Sigmoid colon (tissue), 3 donors: ENCODE measurements around the gene NBAS.

Experiments
- POLR2A ChIP-seq, 2 donors: fragments of 450-650 bp; IDR thresholded peaks; one replicate each; pipeline ENCODE4 v1.6.1; 2016; ENCODE audit warnings: antibody characterized with exemption in 2 of 2, mild to moderate bottlenecking in 2 of 2, moderate library complexity in 2 of 2
- TF ChIP-seq, protein P1 (sequence below), 4 experiments: fragments of 450-650 bp in 3 of 4; fragments of 200-600 bp in 1 of 4; IDR thresholded peaks; one replicate each; pipeline ENCODE4 v1.5.1; 2016 to 2019; ENCODE audit warnings: antibody characterized with exemption in 4 of 4, mild to moderate bottlenecking in 3 of 4, moderate library complexity in 2 of 4

DNA sequence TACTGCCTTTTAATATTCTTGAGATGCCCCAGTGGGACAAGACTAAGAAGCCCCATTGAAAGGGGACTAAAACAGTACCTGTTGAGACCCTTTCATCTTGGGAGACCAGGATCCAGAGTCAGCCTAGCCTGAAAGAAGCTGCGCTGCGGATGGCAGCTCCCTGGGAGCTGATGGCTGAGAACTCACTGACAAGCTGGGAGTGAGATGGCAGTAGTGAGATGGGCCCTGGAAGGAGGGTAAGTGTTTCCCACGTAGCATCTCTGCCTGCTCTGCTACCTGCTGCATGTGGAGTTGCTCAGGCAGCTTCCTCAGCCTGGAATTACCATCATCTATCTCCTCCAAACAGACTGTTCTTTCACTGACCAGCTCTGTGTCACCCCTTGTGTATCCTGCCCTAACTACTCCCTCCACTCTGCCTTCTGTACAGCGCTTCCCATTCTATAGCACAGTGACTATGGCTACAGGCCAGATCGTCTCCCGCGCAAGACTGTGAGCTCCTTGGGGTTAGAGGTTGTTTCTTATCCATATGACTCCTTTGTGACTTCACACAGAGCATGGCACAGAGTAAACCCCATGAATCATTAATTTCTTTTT lies 330.4 kb downstream of the NBAS start:
- TF ChIP-seq, protein P1, sequence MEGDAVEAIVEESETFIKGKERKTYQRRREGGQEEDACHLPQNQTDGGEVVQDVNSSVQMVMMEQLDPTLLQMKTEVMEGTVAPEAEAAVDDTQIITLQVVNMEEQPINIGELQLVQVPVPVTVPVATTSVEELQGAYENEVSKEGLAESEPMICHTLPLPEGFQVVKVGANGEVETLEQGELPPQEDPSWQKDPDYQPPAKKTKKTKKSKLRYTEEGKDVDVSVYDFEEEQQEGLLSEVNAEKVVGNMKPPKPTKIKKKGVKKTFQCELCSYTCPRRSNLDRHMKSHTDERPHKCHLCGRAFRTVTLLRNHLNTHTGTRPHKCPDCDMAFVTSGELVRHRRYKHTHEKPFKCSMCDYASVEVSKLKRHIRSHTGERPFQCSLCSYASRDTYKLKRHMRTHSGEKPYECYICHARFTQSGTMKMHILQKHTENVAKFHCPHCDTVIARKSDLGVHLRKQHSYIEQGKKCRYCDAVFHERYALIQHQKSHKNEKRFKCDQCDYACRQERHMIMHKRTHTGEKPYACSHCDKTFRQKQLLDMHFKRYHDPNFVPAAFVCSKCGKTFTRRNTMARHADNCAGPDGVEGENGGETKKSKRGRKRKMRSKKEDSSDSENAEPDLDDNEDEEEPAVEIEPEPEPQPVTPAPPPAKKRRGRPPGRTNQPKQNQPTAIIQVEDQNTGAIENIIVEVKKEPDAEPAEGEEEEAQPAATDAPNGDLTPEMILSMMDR (IDR thresholded peaks at IDR 0.05), result no peak
- no peak for TF ChIP-seq POLR2A (IDR thresholded peaks at IDR 0.05)
